Measurements from ENCODE around the gene DNM3. TPM values are rescaled to one million over a fixed set of nuclear protein-coding genes. Genes with fewer than 3 reads are reported as not detected.

DNM3 gene
- total RNA-seq, 3 donors from 2014 or later (not counting 1 experiment from before 2014, with no cell fraction given) = 2.5 to 3.3 (median 2.8) TPM

DNA sequence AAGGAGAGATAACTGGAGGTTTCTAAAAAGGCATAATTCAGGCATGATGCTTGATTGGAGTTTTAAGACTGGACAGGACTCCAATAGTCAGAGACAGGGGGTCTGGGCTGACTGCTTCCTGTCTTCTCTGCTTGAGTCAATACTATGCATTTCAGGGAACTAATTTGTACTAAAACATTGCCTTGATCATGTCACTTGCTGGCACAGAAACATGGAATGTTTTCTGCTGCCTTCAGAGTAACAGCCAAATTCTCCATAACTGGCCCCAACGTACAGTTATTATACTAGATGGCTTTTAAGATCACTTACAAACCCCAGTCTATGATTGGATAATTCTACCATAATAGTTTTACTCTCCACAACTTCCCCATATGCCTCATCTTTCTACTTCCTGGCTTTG is 247.0 kb downstream of the DNM3 start:
- no peak for TF ChIP-seq CTCF (IDR thresholded peaks at IDR 0.05)
- Histone ChIP-seq H3K27ac (ENCODE audit: low read length) (no peak overlapping the region), H3K4me3 (ENCODE audit: low read length) (no peak overlapping the region), H3K4me1 (ENCODE audit: control insufficient read depth, insufficient read depth, low read length) (no peaks in the 10 kb centered on the region), H3K36me3 (ENCODE audit: control insufficient read depth, insufficient read depth, low read length) (no peaks in the 10 kb centered on the region), H3K27me3 (ENCODE audit: control insufficient read depth, insufficient read depth, low read length) (no peaks in the 10 kb centered on the region), H3K9me3 (ENCODE audit: control insufficient read depth, insufficient read depth, low read length) (no peaks in the 10 kb centered on the region)
- DNase-seq (no peak), ATAC-seq (no peak)
- H3K9me3 Mint-ChIP-seq = no peaks in the 10 kb centered on the region
- H3K36me3 Mint-ChIP-seq = no peaks in the 10 kb centered on the region
- H3K4me3 Mint-ChIP-seq = no peak overlapping the region
- intact Hi-C loops (cut with micrococcal nuclease) = no loop called here
- H3K4me1 Mint-ChIP-seq = peaks cover 6% of the 10 kb centered on the region in 2 donors
- no peak overlapping the region for H3K27ac Mint-ChIP-seq
- H3K27me3 Mint-ChIP-seq (ENCODE audit: low read depth in 2 of 2) = peaks cover 6 to 8% of the 10 kb centered on the region in 2 donors
- WGBS (ENCODE audit: insufficient coverage) = 92% methylated on average over 1 of the region's 1 CpG

DNA sequence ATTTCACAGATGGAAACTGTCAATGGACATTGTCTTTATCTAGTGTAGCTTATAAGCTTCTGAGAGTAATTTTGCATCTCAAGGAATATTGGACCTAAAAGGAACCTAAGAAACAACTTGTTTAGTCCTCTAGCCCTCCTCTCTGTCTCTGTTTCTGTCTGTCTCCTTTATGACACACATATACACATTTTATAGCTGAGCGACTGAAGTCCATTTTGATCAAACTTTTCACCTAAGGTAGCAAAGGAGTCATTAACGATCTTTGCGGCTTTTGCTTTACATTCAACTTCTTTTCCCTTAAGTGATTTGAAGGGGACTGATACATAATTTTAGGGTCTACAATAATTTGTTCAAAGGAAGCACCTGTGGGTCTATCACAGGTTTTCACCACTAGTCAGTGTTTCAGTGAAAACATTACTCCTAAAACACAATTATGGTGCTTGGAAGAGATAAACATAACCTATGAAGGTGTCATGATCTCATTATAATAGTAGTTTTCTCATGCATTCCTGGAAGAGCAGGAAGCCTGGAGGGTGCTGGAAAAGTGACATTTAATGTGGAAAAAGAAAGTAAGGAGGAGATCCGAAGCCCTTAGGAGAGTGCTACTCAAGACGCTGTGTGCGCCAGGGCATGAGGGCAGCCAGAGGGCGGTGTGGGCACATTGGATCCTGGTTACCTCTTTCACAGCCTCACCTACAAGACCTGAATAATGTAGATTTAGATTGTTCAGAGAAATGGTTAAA is 248.6 kb downstream of the DNM3 start:
- WGBS (ENCODE audit: insufficient coverage) = 81% methylated on average over 6 of the region's 7 CpGs

GRCh38 chr1:172090511-172090817 is 249.2 kb downstream of the DNM3 start:
- Mint-ChIP-seq H3K36me3 (no peaks in the 10 kb centered on the region), H3K4me1 (peaks cover 6% of the 10 kb centered on the region in 2 donors), H3K4me3 (no peak overlapping the region), H3K9me3 (no peaks in the 10 kb centered on the region), H3K27me3 (ENCODE audit: low read depth in 2 of 2) (peaks cover 6 to 8% of the 10 kb centered on the region in 2 donors), H3K27ac (no peak overlapping the region)
- intact Hi-C loops (cut with micrococcal nuclease) = loop anchor here (1.0 kb wide), 2 partner anchors 309 to 354 kb away; partner anchors contain the start of gene PIGC
- DNase-seq (no peak), ATAC-seq (no peak)
- H3K4me1 ChIP-seq (ENCODE audit: control insufficient read depth, insufficient read depth, low read length) = no peaks in the 10 kb centered on the region
- H3K27ac ChIP-seq (ENCODE audit: low read length) = no peak overlapping the region
- H3K27me3 ChIP-seq (ENCODE audit: control insufficient read depth, insufficient read depth, low read length) = no peaks in the 10 kb centered on the region
- H3K36me3 ChIP-seq (ENCODE audit: control insufficient read depth, insufficient read depth, low read length) = no peaks in the 10 kb centered on the region
- TF ChIP-seq CTCF (IDR thresholded peaks at IDR 0.05) = peak; percentile 1
- no CpG with 5 or more reads among the region's 1 CpG for WGBS (ENCODE audit: insufficient coverage)
- H3K9me3 ChIP-seq (ENCODE audit: control insufficient read depth, insufficient read depth, low read length) = no peaks in the 10 kb centered on the region
- no peak overlapping the region for H3K4me3 ChIP-seq (ENCODE audit: low read length)

More for the DNA sequence above, 248.6 kb downstream of the DNM3 start:
- Mint-ChIP-seq H3K4me3 (no peak overlapping the region), H3K9me3 (no peaks in the 10 kb centered on the region), H3K36me3 (no peaks in the 10 kb centered on the region), H3K4me1 (peaks cover 6% of the 10 kb centered on the region in 2 donors), H3K27me3 (ENCODE audit: low read depth in 2 of 2) (peaks cover 6 to 8% of the 10 kb centered on the region in 2 donors), H3K27ac (no peak overlapping the region)
- Histone ChIP-seq H3K4me3 (ENCODE audit: low read length) (no peak overlapping the region), H3K9me3 (ENCODE audit: control insufficient read depth, insufficient read depth, low read length) (no peaks in the 10 kb centered on the region), H3K36me3 (ENCODE audit: control insufficient read depth, insufficient read depth, low read length) (no peaks in the 10 kb centered on the region), H3K27ac (ENCODE audit: low read length) (no peak overlapping the region), H3K4me1 (ENCODE audit: control insufficient read depth, insufficient read depth, low read length) (no peaks in the 10 kb centered on the region), H3K27me3 (ENCODE audit: control insufficient read depth, insufficient read depth, low read length) (no peaks in the 10 kb centered on the region)
- DNase-seq = peak in 1 of 2 donors; percentile 79
- TF ChIP-seq CTCF (IDR thresholded peaks at IDR 0.05) = peak; percentile 54
- intact Hi-C loops (cut with micrococcal nuclease) = loop anchor here (1.0 kb wide), 2 partner anchors 309 to 354 kb away; partner anchors contain the start of gene PIGC
- ATAC-seq = peak in 2 of 3 donors; percentile 59 to 72

DNA sequence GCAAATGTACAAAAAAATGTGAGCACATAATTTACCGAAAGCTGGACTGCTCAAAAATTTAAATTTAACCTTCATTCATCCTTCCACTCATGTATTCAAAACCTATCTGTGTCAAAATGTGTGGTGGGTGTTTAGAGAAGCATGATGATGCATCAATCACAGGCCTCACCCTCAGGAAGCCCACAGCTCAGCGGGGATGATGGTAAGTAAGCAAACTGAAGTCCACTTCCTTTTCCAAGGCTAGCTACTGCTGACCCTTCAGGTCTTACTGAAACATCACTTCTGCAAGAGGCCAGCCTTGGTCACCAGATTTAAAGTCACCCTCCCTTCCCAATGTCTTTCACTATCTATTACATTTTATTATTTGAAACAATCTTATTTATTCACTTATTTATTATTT is 254.5 kb downstream of the DNM3 start:
- 45% methylated on average over 1 of the region's 2 CpGs for WGBS (ENCODE audit: insufficient coverage)
- ATAC-seq (no peak), DNase-seq (no peak)
- Mint-ChIP-seq H3K4me3 (no peak overlapping the region), H3K4me1 (no peaks in the 10 kb centered on the region), H3K36me3 (no peaks in the 10 kb centered on the region), H3K9me3 (no peaks in the 10 kb centered on the region), H3K27ac (no peak overlapping the region), H3K27me3 (ENCODE audit: low read depth in 2 of 2) (peaks cover 0 to 7% of the 10 kb centered on the region in 2 donors)
- no peaks in the 10 kb centered on the region for H3K4me1 ChIP-seq (ENCODE audit: control insufficient read depth, insufficient read depth, low read length)
- no peak for TF ChIP-seq CTCF (IDR thresholded peaks at IDR 0.05)
- H3K27me3 ChIP-seq (ENCODE audit: control insufficient read depth, insufficient read depth, low read length) = no peaks in the 10 kb centered on the region
- no peak overlapping the region for H3K27ac ChIP-seq (ENCODE audit: low read length)
- intact Hi-C loops (cut with micrococcal nuclease) = no loop called here
- no peaks in the 10 kb centered on the region for H3K36me3 ChIP-seq (ENCODE audit: control insufficient read depth, insufficient read depth, low read length)
- no peak overlapping the region for H3K4me3 ChIP-seq (ENCODE audit: low read length)
- H3K9me3 ChIP-seq (ENCODE audit: control insufficient read depth, insufficient read depth, low read length) = no peaks in the 10 kb centered on the region
